ENCODE results near the gene H19.

GRCh38 chr11:1968454-1969002, 29.1 kb downstream of the H19 start:
- no peak for TF ChIP-seq FOXA1 (IDR thresholded peaks at IDR 0.05)
- TF ChIP-seq FOXM1 (IDR thresholded peaks at IDR 0.05; ENCODE audit: borderline replicate concordance), result no peak
- no peak for TF ChIP-seq PKNOX1 (IDR thresholded peaks at IDR 0.05)

Measured in HEK293T (cell line).